GM21723 (cell line): Measurements from ENCODE around the gene RASA2.

Experiments used
- ATAC-seq: cut with Tn5 transposase; IDR thresholded peaks from one replicate; pipeline ENCODE4 v1.9.1; 2021; ENCODE audit warnings: mild to moderate bottlenecking, moderate library complexity; ENCODE audit not compliant: unreplicated experiment

RASA2 gene, protein sequence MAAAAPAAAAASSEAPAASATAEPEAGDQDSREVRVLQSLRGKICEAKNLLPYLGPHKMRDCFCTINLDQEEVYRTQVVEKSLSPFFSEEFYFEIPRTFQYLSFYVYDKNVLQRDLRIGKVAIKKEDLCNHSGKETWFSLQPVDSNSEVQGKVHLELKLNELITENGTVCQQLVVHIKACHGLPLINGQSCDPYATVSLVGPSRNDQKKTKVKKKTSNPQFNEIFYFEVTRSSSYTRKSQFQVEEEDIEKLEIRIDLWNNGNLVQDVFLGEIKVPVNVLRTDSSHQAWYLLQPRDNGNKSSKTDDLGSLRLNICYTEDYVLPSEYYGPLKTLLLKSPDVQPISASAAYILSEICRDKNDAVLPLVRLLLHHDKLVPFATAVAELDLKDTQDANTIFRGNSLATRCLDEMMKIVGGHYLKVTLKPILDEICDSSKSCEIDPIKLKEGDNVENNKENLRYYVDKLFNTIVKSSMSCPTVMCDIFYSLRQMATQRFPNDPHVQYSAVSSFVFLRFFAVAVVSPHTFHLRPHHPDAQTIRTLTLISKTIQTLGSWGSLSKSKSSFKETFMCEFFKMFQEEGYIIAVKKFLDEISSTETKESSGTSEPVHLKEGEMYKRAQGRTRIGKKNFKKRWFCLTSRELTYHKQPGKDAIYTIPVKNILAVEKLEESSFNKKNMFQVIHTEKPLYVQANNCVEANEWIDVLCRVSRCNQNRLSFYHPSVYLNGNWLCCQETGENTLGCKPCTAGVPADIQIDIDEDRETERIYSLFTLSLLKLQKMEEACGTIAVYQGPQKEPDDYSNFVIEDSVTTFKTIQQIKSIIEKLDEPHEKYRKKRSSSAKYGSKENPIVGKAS

DNA sequence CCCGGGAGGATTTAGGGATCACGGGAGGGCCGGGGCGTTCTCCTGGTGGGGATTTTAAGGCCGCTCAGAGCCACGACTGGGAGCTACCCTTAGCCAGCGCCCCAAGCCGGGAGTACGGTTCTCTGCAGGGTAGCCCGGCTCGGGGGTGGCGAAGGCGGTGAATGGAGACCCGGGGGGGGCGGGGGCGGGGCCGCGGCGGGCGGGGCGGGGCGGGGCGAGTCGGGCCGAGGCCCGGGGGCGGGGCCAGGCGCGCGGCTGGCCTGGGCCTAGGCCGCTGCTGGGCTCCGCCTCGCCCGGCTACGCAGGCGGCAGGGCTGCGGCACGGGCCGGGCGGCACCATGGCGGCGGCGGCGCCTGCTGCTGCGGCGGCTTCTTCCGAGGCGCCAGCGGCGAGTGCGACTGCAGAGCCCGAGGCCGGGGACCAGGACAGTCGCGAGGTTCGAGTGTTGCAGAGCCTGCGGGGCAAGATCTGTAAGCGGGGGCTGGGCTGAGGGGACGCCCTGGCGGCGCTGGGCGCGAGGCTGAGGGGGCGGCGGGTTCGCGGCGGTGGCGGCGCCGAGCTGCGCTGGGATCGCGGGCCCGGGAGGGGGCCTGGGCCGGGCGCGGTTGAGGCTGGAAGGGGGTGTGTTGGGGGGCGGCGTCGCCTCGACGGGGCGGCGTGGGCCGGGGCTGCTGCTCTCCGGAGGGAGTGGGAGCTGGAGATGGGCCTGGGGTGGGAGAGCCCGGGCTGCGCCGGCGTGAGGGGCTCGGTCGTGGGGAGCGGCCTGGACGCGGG lies at the start of gene RASA2:
RASA2 (plus strand) TSS at position 282 of the 775 bp plus-strand sequence; CDS start at position 339, 57 bp downstream.
- ATAC-seq: peak; percentile 75

DNA sequence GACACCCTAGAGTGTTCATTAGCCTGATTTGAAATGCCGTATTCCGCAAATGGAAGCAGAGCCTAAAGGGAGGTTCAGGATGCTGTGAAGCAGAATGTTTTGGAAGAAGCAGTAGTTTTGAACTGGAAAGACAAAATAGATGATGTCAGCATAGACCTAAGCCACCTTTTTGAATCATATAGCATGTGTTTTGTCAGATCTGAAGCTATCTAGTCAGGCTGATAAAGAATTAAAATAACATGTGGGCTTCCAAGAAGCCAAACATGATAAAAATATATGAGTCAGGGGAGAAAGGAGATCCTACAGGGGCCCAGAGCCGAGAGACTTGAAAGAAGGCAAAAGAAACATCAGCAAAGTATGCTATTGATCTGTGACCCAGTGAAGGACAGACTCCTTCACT lies 47.2 kb upstream of the RASA2 start:
- ATAC-seq: no peak

DNA sequence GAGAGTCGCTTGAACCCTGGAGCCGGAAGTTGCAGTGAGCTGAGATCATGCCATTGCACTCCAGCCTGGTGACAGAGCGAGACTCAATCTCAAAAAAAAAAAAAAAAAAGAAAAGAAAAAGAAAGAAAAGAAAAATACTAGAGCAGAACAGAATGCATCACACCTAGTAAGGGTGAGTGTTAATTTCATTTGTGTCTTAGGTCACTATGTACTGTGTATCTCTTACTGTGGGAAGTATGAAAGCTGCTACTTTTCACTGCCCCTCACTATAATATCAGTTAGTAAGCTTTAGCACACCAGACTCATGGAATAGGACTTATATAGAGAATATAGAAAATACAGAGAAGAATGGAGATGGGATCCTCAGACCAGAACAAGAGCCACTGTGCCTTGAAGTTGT lies 45.9 kb upstream of the RASA2 start:
- ATAC-seq: peak; percentile 23

DNA sequence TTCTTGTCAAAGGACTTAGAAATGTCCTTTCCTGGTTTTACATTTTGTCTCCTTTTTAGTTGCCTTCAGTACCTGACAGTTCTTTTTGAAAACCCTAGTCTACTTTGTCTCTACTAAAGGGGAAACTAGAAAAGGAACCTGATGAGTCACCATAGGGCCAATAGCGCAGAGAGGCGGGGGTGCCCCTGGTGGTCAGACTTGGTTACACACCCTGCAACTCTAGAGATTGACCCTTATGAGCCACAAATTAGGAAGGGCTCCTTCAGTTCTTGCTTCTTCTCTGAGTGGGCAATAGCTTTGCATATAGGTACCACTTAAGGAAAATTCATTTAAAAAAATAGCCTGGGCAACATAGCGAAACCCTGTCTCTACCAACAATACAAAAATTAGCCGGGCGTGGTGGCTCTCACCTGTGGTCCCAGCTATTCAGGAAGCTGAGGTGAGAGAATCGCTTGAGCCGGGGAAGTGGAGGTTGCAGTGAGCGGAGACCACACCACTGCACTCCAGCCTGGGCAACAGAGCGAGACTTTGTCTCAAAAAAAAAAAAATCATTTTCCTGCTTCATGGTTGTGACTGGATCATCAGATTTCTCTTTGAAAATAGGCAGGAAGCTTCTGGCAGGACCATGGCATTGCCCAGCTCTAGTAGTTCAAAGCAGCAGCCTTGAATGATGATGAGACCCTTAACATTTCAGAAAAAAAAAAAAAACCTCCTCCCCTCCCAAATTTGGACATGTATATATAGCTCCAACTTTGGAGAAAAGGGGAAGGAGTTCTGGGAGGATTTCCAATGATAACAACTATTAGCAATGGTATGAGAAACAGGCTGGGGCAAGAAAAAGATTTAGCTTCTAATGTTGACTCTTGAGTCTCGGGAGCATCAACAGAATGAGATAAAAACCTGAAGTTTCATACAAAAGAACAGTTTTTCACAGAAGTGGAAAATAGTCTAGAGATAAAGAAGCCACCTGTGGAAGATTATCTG lies 45.2 kb upstream of the RASA2 start:
- ATAC-seq: peak; percentile 95

DNA sequence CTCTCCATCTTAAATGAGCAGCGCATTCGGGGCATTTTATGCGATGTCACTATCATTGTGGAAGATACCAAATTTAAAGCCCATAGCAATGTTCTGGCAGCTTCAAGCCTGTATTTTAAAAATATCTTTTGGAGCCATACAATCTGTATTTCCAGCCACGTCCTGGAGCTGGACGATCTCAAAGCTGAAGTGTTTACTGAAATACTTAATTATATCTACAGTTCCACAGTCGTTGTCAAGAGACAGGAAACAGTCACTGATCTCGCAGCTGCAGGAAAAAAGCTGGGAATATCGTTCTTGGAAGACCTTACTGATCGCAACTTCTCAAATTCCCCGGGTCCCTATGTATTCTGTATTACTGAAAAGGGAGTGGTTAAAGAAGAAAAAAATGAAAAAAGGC lies 44.4 kb upstream of the RASA2 start:
- no peak for ATAC-seq

DNA sequence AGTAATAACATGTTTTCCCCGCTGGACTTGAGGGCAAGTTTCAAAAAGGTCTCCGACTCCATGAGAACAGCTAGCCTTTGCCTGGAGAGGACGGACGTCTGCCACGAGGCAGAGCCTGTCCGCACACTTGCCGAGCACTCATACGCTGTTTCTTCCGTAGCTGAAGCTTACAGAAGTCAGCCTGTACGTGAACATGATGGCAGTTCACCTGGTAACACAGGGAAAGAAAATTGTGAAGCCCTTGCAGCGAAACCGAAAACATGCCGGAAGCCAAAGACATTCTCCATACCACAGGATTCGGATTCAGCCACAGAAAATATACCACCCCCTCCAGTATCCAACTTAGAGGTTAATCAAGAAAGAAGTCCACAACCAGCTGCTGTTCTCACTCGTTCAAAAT lies 43.9 kb upstream of the RASA2 start:
- no peak for ATAC-seq

DNA sequence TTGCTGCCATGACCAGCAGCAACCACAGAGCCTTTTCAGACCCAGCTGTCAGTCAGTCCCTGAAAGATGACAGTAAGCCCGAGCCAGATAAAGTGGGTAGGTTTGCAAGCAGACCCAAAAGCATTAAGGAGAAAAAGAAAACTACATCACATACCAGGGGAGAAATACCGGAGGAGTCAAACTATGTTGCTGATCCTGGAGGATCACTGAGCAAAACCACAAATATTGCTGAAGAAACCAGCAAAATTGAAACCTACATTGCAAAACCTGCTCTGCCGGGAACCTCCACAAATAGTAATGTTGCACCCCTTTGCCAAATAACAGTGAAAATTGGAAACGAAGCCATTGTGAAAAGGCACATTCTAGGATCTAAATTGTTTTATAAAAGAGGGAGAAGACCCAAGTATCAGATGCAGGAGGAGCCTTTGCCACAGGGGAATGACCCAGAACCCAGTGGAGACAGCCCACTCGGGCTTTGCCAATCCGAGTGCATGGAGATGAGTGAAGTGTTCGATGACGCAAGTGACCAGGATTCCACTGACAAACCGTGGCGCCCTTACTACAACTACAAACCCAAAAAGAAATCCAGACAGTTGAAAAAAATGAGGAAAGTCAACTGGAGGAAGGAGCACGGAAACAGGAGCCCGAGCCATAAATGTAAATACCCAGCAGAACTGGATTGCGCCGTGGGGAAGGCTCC lies 42.1 kb upstream of the RASA2 start:
- ATAC-seq: no peak

DNA sequence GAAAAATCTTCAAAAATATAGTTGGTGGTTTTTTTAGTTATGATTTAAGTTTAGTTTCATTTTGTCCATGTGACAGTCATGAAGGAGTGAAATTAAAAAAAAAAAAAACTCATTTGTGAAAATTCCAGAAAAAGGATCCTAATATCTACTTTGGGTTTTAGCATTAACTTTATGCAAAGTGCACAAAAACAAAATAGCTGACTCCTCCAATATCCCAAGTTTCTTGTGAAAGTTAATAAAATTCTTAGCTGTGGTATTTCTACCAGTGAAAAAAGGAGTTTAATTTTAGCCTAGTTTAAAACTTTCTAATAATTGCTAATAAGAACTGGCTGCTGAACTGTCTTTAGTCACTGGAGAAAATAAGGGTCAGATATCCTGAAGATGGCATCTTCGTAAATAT lies 40.8 kb upstream of the RASA2 start:
- ATAC-seq: no peak

DNA sequence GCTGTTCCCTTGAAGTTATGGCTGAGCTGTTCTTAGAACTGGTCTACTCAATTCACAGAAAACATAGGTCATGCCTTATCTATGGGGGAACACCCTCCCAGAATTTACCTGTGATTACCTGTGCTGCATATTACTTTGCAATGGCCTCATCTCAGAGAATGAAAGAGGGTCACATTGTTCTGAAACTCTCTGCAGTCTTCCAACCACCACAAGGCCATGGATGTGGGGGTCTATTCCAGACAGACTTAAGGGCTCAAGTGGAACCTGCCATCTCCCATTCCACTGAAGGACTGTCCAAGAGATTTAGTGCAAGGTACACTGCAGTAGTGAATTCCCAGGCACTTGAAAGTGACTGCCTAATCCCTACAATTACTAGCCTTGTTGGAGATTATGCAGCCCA lies 40.1 kb upstream of the RASA2 start:
- ATAC-seq: no peak

DNA sequence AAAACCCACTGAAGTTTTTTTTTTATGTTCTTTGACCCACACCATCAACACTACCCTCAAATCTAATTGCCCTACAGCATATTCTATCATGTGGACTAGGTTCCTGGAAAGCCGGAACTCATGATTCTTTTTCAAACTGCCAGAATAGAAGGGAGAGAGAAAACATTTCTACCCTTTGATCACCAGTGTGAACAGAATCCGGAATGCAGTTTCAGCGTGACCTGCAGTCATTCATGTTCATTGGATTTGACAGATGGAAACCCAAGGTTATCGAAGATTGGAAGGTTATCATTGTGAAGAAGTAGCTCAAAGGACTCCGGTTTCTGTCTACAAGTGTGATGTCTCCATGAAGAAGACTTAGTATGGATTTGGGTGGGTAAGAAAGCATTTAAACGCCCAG lies 39.4 kb upstream of the RASA2 start:
- ATAC-seq: no peak

DNA sequence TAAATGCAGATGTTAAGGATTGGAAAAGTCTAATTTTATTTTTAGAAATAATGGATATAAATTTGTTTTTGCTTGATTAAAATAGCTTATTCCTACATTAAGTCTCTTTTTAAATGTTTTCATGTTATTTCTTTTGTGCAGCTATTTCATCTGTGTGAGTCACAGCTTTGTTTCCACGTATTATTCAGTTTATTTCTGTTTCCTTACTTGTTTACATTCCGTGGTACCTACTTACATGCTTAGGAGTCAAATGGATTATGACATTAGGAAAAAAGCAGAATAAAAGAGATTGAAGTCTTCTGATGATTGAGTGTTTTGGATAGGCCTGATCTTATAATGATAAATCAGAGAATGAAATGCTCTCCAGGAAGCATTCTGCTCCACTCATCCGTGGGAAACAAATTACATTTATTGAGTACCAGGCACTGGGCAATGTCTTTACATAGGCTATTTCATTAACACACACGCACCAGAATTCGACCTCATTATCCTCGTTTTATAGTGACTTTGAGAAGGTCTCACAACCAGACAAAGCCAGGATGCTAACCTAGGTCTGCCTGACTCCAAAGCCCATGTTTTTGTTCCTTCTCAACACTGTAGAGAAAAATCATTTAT lies 38.1 kb upstream of the RASA2 start:
- no peak for ATAC-seq

DNA sequence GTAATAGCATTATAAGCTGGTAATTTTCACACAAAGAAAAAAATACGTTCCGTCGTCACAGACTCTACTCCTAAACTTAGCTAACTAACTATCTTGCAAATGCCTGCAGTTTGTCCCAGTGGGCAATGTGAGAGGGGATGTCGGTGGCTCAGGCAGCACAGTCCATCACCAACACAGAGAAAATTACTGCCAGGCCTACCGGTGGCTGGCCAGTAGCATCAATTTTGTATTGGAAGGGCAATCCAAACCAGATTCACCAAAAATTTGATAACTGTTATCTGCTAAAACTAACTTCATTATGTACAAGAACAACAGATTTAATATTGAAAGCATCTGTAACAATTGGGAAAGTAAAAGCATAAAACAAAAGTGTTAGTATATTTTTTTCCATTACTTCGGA lies 37.4 kb upstream of the RASA2 start:
- no peak for ATAC-seq

DNA sequence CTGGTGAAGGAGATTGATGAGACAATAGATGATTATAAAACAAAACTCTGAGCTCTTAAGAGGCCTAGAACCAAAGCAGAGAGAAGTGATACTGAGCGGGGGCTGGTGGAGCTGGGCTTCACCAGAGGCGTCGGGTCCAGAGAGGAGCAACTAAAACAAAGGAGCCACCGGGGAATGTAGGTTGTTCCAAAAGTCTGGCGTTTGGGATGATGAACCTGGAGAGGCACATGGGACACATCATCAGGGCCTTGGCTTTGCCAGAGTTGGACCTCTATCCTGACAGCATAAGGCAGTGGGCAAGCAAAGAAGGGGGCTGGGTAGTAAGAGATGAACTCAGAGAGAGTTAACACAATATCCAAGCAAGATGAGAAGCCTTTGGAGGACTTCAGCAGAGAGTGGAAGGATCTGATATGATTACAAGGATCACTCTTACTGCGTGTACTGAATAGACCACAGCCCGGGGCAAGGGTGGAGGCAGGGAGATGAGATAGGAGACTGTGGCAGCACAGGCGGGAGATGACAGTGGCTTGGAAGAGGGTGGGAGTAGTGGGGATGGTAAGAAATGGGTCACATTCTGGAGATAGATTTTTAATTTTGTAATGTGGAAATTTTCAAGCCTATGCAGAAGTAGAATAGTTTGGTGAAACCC lies 36.0 kb upstream of the RASA2 start:
- no peak for ATAC-seq

DNA sequence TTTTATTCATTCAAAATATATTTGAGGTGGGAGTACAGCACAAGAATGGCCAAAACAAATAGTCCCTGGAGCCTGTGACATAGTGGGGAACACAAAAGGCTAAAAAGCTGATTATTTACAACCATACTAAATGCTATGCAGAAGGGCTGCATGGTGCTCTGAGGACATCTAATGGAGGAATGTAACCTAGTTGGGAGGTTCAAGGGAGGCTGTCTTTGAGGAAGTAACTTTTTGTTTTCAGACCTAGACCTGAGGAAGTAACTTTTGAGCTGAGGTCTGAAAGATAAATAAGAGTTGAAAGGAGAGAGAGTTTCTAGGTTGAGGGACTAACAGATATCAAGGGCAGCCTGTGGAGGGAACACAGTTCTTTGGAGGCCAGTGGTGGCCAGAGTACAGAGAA lies 34.8 kb upstream of the RASA2 start:
- ATAC-seq: peak; percentile 87

DNA sequence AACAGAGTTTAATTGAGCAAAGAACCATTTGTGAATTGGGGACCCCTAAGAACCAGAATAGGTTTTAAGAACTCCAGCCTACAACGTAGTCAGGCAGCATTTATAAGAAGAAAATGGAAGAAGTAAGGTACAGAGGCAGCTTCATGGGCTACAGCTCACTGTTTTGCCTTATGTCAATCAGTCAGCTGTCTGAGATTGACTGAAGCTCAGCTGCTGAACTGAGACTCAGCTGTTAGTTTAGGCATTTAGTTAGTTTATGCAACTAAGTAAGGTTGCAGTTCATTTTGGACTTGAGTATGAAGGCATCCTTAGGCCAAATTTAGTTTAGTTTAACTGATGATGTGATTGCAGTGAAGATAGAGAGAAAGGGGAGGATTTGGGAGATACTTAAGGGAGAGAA lies 34.1 kb upstream of the RASA2 start:
- ATAC-seq: no peak

DNA sequence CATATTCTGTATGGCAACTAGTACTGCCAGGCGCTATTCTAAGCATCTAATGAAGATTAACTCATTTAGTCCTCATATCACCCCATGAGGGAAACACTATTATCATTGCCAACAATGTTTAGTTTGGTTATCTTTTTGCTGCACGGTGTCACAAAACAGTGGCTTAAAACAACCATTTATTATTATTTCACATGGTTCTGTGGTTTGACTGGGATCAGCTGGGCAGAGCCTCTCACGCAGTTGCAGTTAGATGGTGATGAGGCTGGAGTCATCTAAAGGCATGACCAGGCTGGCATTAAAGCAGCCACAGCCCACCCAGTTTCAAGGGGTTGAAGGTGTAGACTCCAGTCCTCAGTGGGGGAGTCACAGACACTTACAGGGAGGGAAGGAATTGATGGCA lies 32.8 kb upstream of the RASA2 start:
- ATAC-seq: no peak

DNA sequence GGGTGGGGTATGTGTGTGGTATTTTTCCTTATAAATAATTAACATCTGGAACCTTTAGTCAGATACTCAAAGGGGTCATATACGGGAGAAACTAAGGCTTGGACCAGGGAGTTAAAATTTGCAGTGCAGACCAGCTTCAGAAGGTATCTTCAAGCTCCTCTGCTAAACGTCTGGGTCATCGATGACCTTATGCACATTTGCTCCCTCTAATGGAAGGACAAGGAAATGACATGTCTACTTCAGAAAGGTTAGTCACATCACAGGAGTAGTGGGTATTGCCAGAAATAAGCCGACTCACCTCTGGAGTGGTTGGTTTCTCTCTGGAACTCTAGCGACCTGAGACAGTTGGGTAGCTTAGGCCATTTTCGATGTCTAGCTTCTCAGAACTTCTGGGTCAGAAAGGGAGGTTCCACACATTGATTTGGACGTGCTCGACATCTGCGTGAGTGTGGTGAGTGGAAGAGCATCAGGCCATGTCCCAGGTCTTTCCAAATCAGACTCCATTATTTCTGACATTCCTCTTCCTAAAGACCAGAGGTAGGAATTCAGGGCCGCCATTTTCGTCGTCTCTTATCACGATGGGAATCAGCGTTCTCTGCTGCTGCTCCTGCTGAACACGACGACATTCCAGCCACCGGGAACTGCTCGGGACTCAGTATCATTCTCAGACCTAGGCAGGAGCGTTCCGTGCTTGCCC lies 31.8 kb upstream of the RASA2 start:
- peak; percentile 59 for ATAC-seq
